Gastroesophageal sphincter (tissue), 4 donors: ENCODE data around the gene C1orf167. TPM values are rescaled to one million over a fixed set of nuclear protein-coding genes. Genes with fewer than 3 reads are reported as not detected.

ENCODE experiments used
- ATAC-seq: fragments of 150-250 bp; one replicate; pipeline ENCODE4 v1.9.1; 2016; ENCODE audit warnings: mild to moderate bottlenecking, moderate library complexity
- H3K27ac ChIP-seq, 4 donors: fragments of 200-600 bp; sonication (generic) in 3 of 4; 1 replicate in 3 of 4; 2 replicates in 1 of 4; pipeline ENCODE4 v1.5.1; 2016 to 2019
- H3K27me3 ChIP-seq: fragments of 200-600 bp; sonication (generic); one replicate; pipeline ENCODE4 v1.5.1; 2019
- H3K36me3 ChIP-seq, 2 donors: fragments of 200-600 bp; sonication (generic); one replicate each; pipeline ENCODE4 v1.5.1; 2019; ENCODE audit warnings: control low read depth in 1 of 2
- H3K4me1 ChIP-seq, 3 donors: fragments of 200-600 bp; sonication (generic); 1 replicate in 2 of 3; 2 replicates in 1 of 3; pipeline ENCODE4 v1.5.1; 2016 to 2019; ENCODE audit warnings: control low read depth in 2 of 3
- H3K4me3 ChIP-seq, 2 donors: fragments of 200-600 bp; sonication (generic); one replicate each; pipeline ENCODE4 v1.5.1; 2019; ENCODE audit warnings: mild to moderate bottlenecking in 1 of 2, moderate library complexity in 1 of 2
- H3K9me3 ChIP-seq, 3 donors: fragments of 200-600 bp; sonication (generic); one replicate each; pipeline ENCODE4 v1.5.1; 2017 to 2019; ENCODE audit warnings: control low read depth in 2 of 3
- EP300 ChIP-seq: sonication (generic); formaldehyde crosslinking; IDR thresholded peaks from one replicate; pipeline ENCODE4 v1.6.1; 2017; ENCODE audit warnings: antibody characterized with exemption, mild to moderate bottlenecking
- POLR2A ChIP-seq, 2 donors: fragments of 450-650 bp; IDR thresholded peaks; one replicate each; pipeline ENCODE4 v1.6.1; 2017; ENCODE audit warnings: antibody characterized with exemption in 2 of 2, mild to moderate bottlenecking in 2 of 2, moderate library complexity in 1 of 2
- POLR2AphosphoS5 ChIP-seq: sonication (generic); formaldehyde crosslinking; IDR thresholded peaks from one replicate; pipeline ENCODE4 v1.6.1; 2017; ENCODE audit warnings: antibody characterized with exemption
- WGBS, 2 donors: methylation state at CpG; one replicate each; pipeline ENCODE4 v1.1.5; 2018; ENCODE audit warnings: low coverage in 1 of 2; 5-methylcytosine and 5-hydroxymethylcytosine counted together
- total RNA-seq, 4 donors: library from RNA; depleted of rRNA; stranded (reverse); fragments of >200 nt; gene quantifications; one replicate each; pipeline ENCODE4 v1.1.0, GENCODE V29; 2016
- TF ChIP-seq, protein P1 (sequence below), 4 experiments: fragments of 200-600 bp in 2 of 4; fragments of 450-650 bp in 2 of 4; sonication (generic) in 1 of 4; IDR thresholded peaks; one replicate each; pipeline ENCODE4 v1.5.1; 2017 to 2019; ENCODE audit warnings: antibody characterized with exemption in 4 of 4, mild to moderate bottlenecking in 2 of 4, moderate library complexity in 2 of 4

Gene C1orf167
- total RNA-seq, 4 donors from 2014 or later, result 0.35 to 1.4 (median 0.75) TPM

DNA sequence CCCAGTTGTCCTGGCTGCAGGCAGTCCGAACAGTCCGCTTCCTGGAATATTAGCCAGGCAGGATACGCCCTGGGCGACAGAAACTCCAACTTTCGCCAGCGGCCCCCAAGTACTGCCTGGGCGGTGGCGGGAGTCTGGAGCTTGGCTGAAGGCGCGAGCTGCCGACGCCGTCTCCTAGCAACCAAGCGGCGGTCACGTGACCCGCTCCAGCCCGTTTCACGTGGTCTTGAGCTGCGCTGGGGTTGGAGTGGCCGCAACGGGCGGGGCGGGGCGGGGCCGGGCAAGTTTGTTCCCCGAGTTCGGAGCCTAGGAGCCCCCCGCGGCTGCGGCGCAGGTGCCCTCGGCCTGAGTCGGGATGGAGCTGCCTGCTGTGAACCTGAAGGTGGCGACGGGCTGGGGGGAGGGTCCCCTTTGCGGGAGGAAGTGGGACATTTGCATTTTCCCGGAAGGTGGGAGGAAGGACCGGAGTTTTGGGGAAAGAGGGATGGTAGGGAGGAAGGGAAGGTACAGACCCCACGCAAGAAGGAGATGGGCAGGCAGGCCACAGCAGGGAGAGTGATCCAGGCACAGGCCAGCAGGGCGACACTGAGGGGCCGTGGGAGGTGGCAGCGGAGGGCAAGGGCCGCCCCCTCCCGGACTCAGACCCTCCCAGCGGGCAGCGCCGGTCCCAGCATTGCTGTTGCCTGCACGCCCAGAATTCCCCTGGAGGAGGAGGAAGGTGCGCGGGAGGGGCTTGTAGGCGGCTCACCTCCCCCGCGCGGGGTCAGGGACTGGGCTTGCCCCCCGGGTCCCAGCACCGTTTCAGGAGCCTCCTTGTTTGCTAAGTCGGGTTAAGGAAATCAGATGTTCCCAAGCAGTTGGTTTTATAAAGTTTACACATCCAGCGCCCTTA lies 25.9 kb upstream of the C1orf167 start, which contains the start of gene AGTRAP:
Gene AGTRAP, plus strand, starts transcription at position 283 of the 892 bp plus-strand sequence. Its CDS starts 73 bp downstream, at position 356.
- Histone ChIP-seq H3K27me3 (no peaks in the 10 kb centered on the region), H3K36me3 (no peaks in the 10 kb centered on the region), H3K4me1 (peaks cover 0 to 79% (median 22%) of the 10 kb centered on the region in 3 donors), H3K4me3 (peak within 1 kb of the TSS; percentile 64 to 89), H3K27ac (peak within 1 kb of the TSS; percentile 55 to 94 (median 90)), H3K9me3 (no peaks in the 10 kb centered on the region)
- TF ChIP-seq EP300, result no peak
- peak; percentile 28 to 33 for TF ChIP-seq POLR2A (IDR thresholded peaks at IDR 0.05)
- TF ChIP-seq POLR2AphosphoS5, result peak; percentile 70
- TF ChIP-seq, protein P1, sequence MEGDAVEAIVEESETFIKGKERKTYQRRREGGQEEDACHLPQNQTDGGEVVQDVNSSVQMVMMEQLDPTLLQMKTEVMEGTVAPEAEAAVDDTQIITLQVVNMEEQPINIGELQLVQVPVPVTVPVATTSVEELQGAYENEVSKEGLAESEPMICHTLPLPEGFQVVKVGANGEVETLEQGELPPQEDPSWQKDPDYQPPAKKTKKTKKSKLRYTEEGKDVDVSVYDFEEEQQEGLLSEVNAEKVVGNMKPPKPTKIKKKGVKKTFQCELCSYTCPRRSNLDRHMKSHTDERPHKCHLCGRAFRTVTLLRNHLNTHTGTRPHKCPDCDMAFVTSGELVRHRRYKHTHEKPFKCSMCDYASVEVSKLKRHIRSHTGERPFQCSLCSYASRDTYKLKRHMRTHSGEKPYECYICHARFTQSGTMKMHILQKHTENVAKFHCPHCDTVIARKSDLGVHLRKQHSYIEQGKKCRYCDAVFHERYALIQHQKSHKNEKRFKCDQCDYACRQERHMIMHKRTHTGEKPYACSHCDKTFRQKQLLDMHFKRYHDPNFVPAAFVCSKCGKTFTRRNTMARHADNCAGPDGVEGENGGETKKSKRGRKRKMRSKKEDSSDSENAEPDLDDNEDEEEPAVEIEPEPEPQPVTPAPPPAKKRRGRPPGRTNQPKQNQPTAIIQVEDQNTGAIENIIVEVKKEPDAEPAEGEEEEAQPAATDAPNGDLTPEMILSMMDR (IDR thresholded peaks at IDR 0.05), result peak in 2 of 4 experiments; percentile 5 to 24
- 0 to 5% methylated on average over 4 to 8 of the region's 59 CpGs for WGBS, 2 donors
- ATAC-seq, result peak; percentile 86

DNA sequence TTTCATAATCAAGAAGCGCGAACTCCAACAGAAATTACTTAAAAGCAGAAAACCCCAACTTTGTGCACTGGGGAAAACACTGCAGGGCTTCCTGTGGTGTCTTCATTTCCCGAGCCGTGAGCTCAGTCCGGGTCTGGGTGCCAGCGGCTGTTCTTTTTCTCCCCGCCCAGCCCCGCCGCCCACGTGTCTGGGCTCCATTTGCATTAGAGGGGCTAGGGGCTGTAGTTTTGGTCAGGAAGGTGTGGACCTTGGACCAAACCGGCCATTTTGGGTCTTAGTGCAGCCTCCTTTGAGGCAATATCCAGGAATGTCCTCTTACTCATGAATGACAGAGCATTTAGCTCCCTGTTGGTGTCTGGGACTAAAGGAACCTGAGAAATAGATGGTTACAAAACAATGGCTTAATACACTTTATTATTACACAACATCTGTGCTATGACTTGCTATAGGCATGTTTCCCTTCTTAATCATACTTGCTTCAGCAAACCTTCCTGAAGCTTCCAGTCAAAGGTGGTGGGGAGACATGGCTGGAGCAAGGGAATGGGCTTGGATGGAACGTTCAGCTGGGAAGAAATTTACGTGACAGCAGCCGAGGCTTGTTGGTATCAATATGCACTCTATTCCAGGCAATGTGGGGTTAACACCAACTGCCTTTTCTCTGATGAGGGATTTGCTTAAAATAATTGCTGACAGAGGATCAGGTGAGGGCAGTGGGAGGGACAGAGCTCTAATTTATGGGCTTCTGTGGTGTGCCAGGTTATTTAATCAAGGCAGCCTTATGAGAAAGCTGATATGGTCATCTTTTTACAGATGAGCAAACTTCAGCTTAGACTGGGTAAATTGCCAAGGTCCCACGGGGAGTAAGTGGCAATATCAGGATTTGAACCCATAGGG lies 25.0 kb upstream of the C1orf167 start:
- peak; percentile 66 for ATAC-seq
- H3K4me3 ChIP-seq, result peak overlapping the region; percentile 64 to 89
- H3K9me3 ChIP-seq, result no peaks in the 10 kb centered on the region
- peak overlapping the region; percentile 55 to 94 (median 90) for H3K27ac ChIP-seq
- peaks cover 0 to 70% (median 19%) of the 10 kb centered on the region in 3 donors for H3K4me1 ChIP-seq
- H3K27me3 ChIP-seq, result no peaks in the 10 kb centered on the region
- 11 to 70% methylated on average over 3 to 13 of the region's 15 CpGs for WGBS, 2 donors
- TF ChIP-seq POLR2AphosphoS5, result peak; percentile 88
- TF ChIP-seq POLR2A (IDR thresholded peaks at IDR 0.05), result no peak
- no peaks in the 10 kb centered on the region for H3K36me3 ChIP-seq

DNA sequence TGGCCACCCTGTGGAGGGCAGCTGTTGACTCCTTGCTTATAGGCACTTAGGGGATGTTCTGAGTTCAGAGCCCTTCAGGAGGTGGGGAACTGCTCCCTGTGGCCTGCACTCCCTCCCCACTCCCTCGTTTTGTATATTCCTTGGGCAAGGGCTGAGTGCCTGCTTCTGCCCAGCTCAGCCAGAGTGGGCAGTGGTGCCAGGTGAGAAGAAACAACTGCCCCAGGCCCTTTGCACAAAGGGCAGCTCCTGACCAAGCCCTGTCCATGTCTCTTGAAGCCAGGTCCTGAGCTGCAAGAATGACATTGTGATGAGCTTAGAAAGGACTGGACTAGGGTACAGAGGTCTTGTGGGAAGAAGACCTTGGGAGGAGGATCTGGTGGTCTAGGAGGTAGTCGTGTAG lies 23.9 kb upstream of the C1orf167 start:
- no peak for ATAC-seq

DNA sequence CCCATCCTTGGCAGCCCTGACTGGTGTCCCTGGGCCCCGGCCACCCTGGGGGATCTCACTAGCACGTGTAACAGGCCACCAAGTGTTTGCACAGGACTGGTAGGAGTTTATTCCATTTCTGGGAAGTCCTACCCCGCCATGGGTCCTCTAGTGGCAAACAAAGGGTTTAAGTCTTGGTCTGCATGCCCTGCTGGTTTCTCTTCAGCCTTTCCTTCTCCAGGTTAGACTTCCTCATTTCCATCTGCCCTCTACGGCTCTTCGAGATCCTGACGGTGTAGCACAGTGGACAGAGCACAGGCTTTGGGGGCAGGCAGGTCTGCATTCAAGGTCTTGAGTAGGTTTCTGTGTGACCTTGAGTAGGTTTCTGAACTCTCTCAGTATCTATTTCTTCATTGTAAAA lies 23.2 kb upstream of the C1orf167 start:
- no peaks in the 10 kb centered on the region for H3K9me3 ChIP-seq
- H3K36me3 ChIP-seq, result no peaks in the 10 kb centered on the region
- H3K4me1 ChIP-seq, result peaks cover 0 to 61% (median 8%) of the 10 kb centered on the region in 3 donors
- 77 to 87% methylated on average over 3 to 6 of the region's 6 CpGs for WGBS, 2 donors
- H3K27me3 ChIP-seq, result no peaks in the 10 kb centered on the region
- no peak overlapping the region for H3K4me3 ChIP-seq
- no peak overlapping the region for H3K27ac ChIP-seq
- no peak for TF ChIP-seq POLR2AphosphoS5
- no peak for TF ChIP-seq EP300
- TF ChIP-seq POLR2A (IDR thresholded peaks at IDR 0.05), result no peak
- TF ChIP-seq, protein P1 (IDR thresholded peaks at IDR 0.05), result no peak
- ATAC-seq, result no peak

More for the DNA sequence above, 23.9 kb upstream of the C1orf167 start:
- TF ChIP-seq EP300 (no peak), POLR2A (IDR thresholded peaks at IDR 0.05) (no peak), POLR2AphosphoS5 (no peak)
- TF ChIP-seq, protein P1 (IDR thresholded peaks at IDR 0.05), result no peak
- Histone ChIP-seq H3K27ac (peak overlapping the region in 2 of 4 donors; percentile 92 to 94), H3K36me3 (no peaks in the 10 kb centered on the region), H3K9me3 (no peaks in the 10 kb centered on the region), H3K4me3 (no peak overlapping the region), H3K27me3 (no peaks in the 10 kb centered on the region), H3K4me1 (peaks cover 0 to 68% (median 9%) of the 10 kb centered on the region in 3 donors)
- WGBS, 2 donors, result 46 to 73% methylated on average over 1 to 2 of the region's 2 CpGs
